ENCODE measurements around the gene SERTM1.

DNA sequence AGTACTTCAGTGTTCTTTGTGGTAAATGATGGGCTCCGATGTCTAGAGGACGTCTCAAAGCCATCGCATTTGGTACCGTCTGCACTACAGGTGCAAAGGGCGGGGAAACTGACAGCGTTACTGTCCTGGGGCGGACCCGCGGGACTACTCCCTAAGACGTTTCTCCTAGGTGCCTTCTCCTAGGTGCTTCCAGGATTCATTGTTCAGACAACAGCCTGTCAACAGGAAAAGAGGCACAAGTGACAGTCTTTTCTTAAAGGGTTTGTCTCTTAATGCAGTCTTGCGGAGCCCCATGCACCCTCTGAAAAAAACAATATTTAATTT, 1.4 kb downstream of the SERTM1 start:
- no peak for TF ChIP-seq GATA3 (IDR thresholded peaks at IDR 0.05; ENCODE audit: low read depth, low read length)
- no peak for TF ChIP-seq GATA2 (IDR thresholded peaks at IDR 0.05; ENCODE audit: low read depth, low read length)
